ENCODE results near the gene RARB.

DNA sequence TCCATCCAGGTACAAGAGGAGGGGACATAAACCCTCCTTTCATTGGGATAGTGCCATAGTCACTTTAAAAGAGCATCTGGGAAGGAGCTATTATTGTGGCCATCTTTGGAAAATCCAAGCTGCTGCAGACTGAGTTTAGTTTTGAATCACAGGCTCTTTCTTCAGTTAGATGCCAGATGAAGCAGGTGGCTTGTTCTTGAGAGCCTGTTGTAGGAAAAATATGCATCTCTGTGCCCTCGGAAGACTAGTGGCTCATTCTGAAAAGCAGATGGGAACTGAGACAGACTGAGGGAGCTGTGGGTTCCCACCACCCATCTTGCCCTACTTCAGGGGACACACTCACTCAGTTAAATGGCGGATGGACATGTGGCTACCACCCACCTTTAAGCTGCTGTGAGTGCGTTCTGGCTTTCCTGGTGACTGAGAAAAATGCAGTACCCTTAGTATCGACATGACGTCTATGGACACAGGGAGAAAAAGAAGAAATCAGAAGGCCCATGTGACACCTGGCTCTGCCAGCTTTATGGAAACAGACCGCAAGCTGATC, 50.2 kb downstream of the RARB start:
- TF ChIP-seq CTCF (optimal IDR thresholded peaks at IDR 0.05 in 1 of 3, IDR thresholded peaks at IDR 0.05 in 1 of 3, conservative IDR thresholded peaks at IDR 0.05 in 1 of 3; ENCODE audit: extremely low read depth in 1 of 3, insufficient read depth in 2 of 3, low read length in 3 of 3) (no peak), EZH2 (IDR thresholded peaks at IDR 0.05; ENCODE audit: low read length) (no peak)
